Lower lobe of right lung (tissue), 2 donors: ENCODE measurements around the gene GPR42. TPM values are rescaled to one million over a fixed set of nuclear protein-coding genes. Genes with fewer than 3 reads are reported as not detected.
A peak's percentile ranks its signal among the peaks of the same experiment; 100 is the strongest.

ENCODE experiments used
- ATAC-seq, 2 donors: fragments of 200-7000 bp; cut with Tn5 transposase; one replicate each; pipeline ENCODE4 v1.9.1; 2020 to 2022; ENCODE audit warnings: mild to moderate bottlenecking in 2 of 2, moderate library complexity in 2 of 2
- DNase-seq: peaks from one replicate; pipeline ENCODE4 v3.0.0-alpha.2; 2020
- H3K27ac ChIP-seq: fragments of 200-600 bp; one replicate; pipeline ENCODE4 v1.8.0; 2022
- H3K27me3 ChIP-seq: fragments of 200-600 bp; one replicate; pipeline ENCODE4 v1.8.0; 2022; ENCODE audit warnings: low read depth
- H3K36me3 ChIP-seq: fragments of 200-600 bp; one replicate; pipeline ENCODE4 v1.8.0; 2022; ENCODE audit warnings: mild to moderate bottlenecking
- H3K4me1 ChIP-seq: fragments of 200-600 bp; one replicate; pipeline ENCODE4 v1.8.0; 2022
- H3K4me3 ChIP-seq: fragments of 200-600 bp; one replicate; pipeline ENCODE4 v1.8.0; 2022; ENCODE audit warnings: mild to moderate bottlenecking
- H3K9me3 ChIP-seq: fragments of 200-600 bp; one replicate; pipeline ENCODE4 v1.8.0; 2022
- intact Hi-C: fragments of 100-400 bp; cut with DNase I; formaldehyde crosslinking; loops from one replicate; pipeline ENCODE4 v1.11.0; 2022
- total RNA-seq: library from RNA; stranded (reverse); fragmentation: NEBNext Ultra II Directional; extraction: Animal tissue kit (Norgen Biotek cat#: 25700); gene quantifications from one replicate; pipeline ENCODE4 v1.2.1, GENCODE V29; 2021
- TF ChIP-seq, protein P1 (sequence below): fragments of 200-600 bp; IDR thresholded peaks from one replicate; pipeline ENCODE4 v1.8.0; 2022; ENCODE audit warnings: antibody characterized with exemption, mild to moderate bottlenecking
- donor health status: DM: no; HTN: yes; CAD: no; lungs with severe emphysema.

The GPR42 gene
- total RNA-seq, 1 donor from 2014 or later, result not detected

DNA sequence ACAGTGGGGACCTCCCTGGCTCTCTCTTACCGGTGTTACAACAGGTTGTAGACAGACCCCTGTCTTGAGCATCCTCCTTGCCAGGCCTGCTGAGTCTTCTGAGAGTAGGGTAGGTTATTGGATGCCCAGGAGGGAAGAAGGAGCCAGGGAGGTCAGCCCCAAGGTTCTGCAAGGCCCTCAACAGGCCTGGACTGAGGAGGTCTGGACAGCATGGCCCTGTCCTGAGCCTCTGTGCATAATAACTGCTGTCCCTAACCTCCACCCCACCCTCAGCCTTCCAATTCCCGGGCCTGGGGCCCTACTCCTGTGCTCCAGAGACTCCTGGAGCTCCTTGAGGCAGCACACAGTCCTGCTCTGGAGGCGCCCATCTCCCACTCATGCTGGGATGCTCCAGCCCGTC, 41.5 kb upstream of the GPR42 start:
- TF ChIP-seq, protein P1, sequence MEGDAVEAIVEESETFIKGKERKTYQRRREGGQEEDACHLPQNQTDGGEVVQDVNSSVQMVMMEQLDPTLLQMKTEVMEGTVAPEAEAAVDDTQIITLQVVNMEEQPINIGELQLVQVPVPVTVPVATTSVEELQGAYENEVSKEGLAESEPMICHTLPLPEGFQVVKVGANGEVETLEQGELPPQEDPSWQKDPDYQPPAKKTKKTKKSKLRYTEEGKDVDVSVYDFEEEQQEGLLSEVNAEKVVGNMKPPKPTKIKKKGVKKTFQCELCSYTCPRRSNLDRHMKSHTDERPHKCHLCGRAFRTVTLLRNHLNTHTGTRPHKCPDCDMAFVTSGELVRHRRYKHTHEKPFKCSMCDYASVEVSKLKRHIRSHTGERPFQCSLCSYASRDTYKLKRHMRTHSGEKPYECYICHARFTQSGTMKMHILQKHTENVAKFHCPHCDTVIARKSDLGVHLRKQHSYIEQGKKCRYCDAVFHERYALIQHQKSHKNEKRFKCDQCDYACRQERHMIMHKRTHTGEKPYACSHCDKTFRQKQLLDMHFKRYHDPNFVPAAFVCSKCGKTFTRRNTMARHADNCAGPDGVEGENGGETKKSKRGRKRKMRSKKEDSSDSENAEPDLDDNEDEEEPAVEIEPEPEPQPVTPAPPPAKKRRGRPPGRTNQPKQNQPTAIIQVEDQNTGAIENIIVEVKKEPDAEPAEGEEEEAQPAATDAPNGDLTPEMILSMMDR, result no peak
- DNase-seq (no peak), ATAC-seq (peak in 1 of 2 donors; percentile 38)
- no peak overlapping the region for H3K4me3 ChIP-seq
- no peaks in the 10 kb centered on the region for H3K9me3 ChIP-seq
- H3K36me3 ChIP-seq, result no peaks in the 10 kb centered on the region
- peaks cover 24% of the 10 kb centered on the region for H3K27me3 ChIP-seq
- no peaks in the 10 kb centered on the region for H3K4me1 ChIP-seq
- H3K27ac ChIP-seq, result no peak overlapping the region
- intact Hi-C loops, result no loop called here

DNA sequence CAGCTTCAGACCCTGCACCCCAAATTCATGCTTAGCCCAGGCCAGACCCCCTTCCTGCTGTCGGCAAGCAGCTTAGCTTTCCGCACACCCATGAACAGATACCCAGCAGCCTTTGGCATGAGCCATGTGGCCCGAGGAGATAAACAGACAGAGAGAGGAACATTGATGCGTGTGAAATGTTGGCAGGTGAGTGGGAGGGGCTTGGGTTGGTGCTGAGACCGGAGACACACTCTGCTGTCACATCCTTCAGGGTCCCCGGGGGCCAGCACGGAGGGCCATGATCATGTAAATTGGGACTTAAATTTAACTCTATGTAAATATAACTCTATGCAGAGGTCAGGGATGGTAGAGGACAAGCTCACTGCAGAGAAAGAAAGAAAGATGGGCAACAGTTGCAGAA, 40.4 kb upstream of the GPR42 start:
- no peak for DNase-seq
- intact Hi-C loops, result no loop called here

DNA sequence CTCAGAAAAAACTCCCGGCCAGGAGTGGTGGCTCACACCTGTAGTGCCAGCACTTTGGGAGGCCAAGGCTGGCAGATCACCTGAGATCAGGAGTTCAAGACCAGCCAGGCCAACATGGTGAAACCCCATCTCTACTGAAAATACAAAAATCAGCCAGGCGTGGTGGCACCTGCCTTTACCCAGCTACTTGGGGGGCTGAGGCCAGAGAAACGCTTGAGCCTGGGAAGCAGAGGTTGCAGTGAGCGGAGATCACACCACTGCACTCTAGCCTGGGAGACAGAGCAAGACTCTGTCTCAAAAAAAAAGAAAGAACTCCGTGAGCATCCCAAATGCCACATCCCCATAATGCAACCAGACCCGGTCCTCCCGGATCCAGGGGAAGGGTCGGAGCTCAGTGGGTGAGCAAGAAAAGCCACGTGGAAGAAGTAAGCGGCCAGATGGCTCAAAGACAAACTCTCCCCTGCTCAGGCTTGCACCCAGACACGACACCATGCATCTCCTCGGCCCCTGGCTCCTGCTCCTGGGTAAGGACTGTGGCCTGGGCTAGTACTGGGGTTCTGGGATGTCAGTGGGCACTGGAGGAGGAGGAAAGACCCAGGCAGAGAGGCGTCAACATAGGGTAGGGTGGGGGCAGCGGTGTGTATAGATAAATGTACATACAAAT, 39.2 kb upstream of the GPR42 start:
- intact Hi-C loops, result no loop called here
- peaks cover 26% of the 10 kb centered on the region for H3K27me3 ChIP-seq
- H3K9me3 ChIP-seq, result no peaks in the 10 kb centered on the region
- no peaks in the 10 kb centered on the region for H3K36me3 ChIP-seq
- TF ChIP-seq, protein P1, result no peak
- H3K4me3 ChIP-seq, result no peak overlapping the region
- no peak for ATAC-seq
- H3K4me1 ChIP-seq, result no peaks in the 10 kb centered on the region
- no peak for DNase-seq
- H3K27ac ChIP-seq, result no peak overlapping the region

More for the DNA sequence above, 40.4 kb upstream of the GPR42 start:
- Histone ChIP-seq H3K27ac (no peak overlapping the region), H3K4me1 (no peaks in the 10 kb centered on the region), H3K36me3 (no peaks in the 10 kb centered on the region), H3K27me3 (peaks cover 26% of the 10 kb centered on the region), H3K4me3 (no peak overlapping the region), H3K9me3 (no peaks in the 10 kb centered on the region)
- TF ChIP-seq, protein P1, result no peak
- peak in 1 of 2 donors; percentile 10 for ATAC-seq

DNA sequence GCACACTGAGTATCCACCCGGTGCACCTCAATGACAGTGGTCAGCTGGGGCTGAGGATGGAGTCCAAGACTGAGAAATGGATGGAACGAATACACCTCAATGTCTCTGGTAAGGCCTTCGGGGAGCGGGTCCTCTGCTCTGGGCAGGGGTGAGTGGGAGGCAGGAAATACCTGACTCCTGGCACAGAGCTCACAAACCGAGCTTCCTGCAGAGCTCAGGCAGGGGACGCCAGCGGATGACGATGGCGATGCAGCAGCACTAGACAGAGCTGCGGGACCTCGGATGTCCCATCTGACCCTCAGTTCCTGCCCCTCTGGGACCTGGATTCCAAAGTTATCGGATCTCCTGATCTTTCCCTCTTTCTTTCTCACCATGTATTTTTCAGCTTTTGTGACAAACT, 38.1 kb upstream of the GPR42 start:
- intact Hi-C loops, result no loop called here
- H3K36me3 ChIP-seq, result no peaks in the 10 kb centered on the region
- no peak for ATAC-seq
- no peak overlapping the region for H3K4me3 ChIP-seq
- H3K27me3 ChIP-seq, result peaks cover 26% of the 10 kb centered on the region
- H3K4me1 ChIP-seq, result no peaks in the 10 kb centered on the region
- H3K9me3 ChIP-seq, result no peaks in the 10 kb centered on the region
- no peak overlapping the region for H3K27ac ChIP-seq
- TF ChIP-seq, protein P1, result no peak
- DNase-seq, result no peak

DNA sequence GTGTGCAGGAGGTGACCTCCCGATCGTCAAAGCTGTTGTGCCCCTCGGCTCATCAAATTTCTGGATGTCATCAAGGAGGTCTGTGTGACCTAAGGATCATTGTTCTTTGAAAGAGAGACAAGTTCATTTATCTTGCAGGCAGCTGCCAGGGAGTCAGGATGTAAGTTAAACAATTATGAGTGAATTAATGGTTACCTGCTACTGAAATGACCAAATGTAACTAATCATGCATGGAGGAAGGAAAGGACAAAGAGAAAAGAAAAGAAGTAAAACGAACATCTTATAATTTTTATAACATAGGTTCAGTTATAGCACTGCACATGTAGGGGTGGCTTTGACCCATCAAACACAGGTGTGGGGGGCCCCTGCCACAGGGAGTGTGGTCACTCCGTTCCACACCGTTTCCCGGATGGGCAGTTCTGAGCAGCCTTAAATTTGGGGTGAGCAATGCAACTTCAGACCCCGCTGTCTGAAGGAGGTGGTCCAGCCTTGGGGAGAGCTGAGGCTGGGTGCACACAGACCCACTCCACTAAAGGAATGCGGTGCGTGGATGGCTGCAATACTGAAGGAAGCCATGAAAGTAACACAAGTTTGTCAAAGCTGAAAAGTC, 36.6 kb upstream of the GPR42 start:
- DNase-seq, result no peak
- no peak for ATAC-seq
- Histone ChIP-seq H3K36me3 (no peaks in the 10 kb centered on the region), H3K27ac (no peak overlapping the region), H3K4me3 (no peak overlapping the region), H3K4me1 (no peaks in the 10 kb centered on the region), H3K9me3 (no peaks in the 10 kb centered on the region), H3K27me3 (peaks cover 26% of the 10 kb centered on the region)
- TF ChIP-seq, protein P1, result no peak
- intact Hi-C loops, result no loop called here
